Endothelial cell (in vitro differentiated cells): ENCODE data around the gene C10orf67. TPM values are rescaled to one million over a fixed set of nuclear protein-coding genes. Genes with fewer than 3 reads are reported as not detected.

Source experiments
- DNase-seq: peaks from one replicate; pipeline ENCODE4 v3.0.0; 2021; ENCODE audit warnings: low spot score
- H3K27ac Mint-ChIP-seq: one replicate; pipeline ENCODE4 v1.8.0; 2021; ENCODE audit warnings: mixed read lengths, inconsistent platforms; ENCODE audit not compliant: unreplicated experiment
- H3K27me3 Mint-ChIP-seq: one replicate; pipeline ENCODE4 v1.8.0; 2021; ENCODE audit warnings: mild to moderate bottlenecking, moderate library complexity, mixed read lengths, inconsistent platforms; ENCODE audit not compliant: unreplicated experiment
- H3K36me3 Mint-ChIP-seq: one replicate; pipeline ENCODE4 v1.8.0; 2021; ENCODE audit warnings: mild to moderate bottlenecking, low read depth, mixed read lengths, inconsistent platforms; ENCODE audit not compliant: unreplicated experiment
- H3K4me1 Mint-ChIP-seq: one replicate; pipeline ENCODE4 v1.8.0; 2021; ENCODE audit warnings: mild to moderate bottlenecking, mixed read lengths, inconsistent platforms; ENCODE audit not compliant: unreplicated experiment
- H3K4me3 Mint-ChIP-seq: one replicate; pipeline ENCODE4 v1.8.0; 2021; ENCODE audit warnings: mild to moderate bottlenecking, mixed read lengths, inconsistent platforms; ENCODE audit not compliant: unreplicated experiment
- H3K9me3 Mint-ChIP-seq: one replicate; pipeline ENCODE4 v1.8.0; 2021; ENCODE audit warnings: mixed read lengths, inconsistent platforms; ENCODE audit not compliant: unreplicated experiment
- total RNA-seq: library from RNA; stranded (reverse); fragmentation: NEBNext Ultra II Directional; extraction: Animal tissue kit (Norgen Biotek cat#: 25700); gene quantifications from one replicate; pipeline ENCODE4 v1.2.1, GENCODE V29; 2021; ENCODE audit not compliant: unreplicated experiment
- TF ChIP-seq, protein P1 (sequence below): fragments of 200-600 bp; sonication (generic); IDR thresholded peaks from one replicate; pipeline ENCODE4 v1.5.0; 2021; ENCODE audit warnings: antibody characterized with exemption; ENCODE audit not compliant: unreplicated experiment

The C10orf67 gene
- total RNA-seq, 1 donor from 2014 or later: not detected

DNA sequence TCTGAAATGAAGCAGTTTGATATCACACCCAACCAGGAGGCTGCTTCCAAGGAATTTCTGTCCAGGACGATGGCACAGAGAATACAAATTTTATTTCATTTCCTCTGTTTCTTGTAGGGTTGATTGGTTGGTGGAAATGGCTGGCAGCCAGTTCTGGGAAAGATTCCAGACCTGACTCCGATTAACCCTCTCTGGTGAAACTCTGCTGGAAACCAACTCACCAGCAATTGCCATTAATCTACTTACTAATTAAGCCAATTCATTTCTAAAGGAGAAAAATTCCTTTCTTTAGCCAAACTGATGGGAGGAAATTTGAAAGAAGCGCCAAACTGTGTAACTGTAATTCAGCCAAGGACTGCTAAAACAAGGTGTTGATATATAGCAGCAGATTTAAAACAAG is 141.8 kb downstream of the C10orf67 start:
- Mint-ChIP-seq H3K36me3 (no peaks in the 10 kb centered on the region), H3K4me3 (no peak overlapping the region), H3K27me3 (peaks cover 18% of the 10 kb centered on the region), H3K4me1 (peaks cover 9% of the 10 kb centered on the region), H3K27ac (no peak overlapping the region), H3K9me3 (no peaks in the 10 kb centered on the region)
- DNase-seq: no peak
- TF ChIP-seq, protein P1, sequence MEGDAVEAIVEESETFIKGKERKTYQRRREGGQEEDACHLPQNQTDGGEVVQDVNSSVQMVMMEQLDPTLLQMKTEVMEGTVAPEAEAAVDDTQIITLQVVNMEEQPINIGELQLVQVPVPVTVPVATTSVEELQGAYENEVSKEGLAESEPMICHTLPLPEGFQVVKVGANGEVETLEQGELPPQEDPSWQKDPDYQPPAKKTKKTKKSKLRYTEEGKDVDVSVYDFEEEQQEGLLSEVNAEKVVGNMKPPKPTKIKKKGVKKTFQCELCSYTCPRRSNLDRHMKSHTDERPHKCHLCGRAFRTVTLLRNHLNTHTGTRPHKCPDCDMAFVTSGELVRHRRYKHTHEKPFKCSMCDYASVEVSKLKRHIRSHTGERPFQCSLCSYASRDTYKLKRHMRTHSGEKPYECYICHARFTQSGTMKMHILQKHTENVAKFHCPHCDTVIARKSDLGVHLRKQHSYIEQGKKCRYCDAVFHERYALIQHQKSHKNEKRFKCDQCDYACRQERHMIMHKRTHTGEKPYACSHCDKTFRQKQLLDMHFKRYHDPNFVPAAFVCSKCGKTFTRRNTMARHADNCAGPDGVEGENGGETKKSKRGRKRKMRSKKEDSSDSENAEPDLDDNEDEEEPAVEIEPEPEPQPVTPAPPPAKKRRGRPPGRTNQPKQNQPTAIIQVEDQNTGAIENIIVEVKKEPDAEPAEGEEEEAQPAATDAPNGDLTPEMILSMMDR: no peak

GRCh38 chr10:23201837-23202236 is 142.8 kb downstream of the C10orf67 start:
- H3K9me3 Mint-ChIP-seq: no peaks in the 10 kb centered on the region

DNA sequence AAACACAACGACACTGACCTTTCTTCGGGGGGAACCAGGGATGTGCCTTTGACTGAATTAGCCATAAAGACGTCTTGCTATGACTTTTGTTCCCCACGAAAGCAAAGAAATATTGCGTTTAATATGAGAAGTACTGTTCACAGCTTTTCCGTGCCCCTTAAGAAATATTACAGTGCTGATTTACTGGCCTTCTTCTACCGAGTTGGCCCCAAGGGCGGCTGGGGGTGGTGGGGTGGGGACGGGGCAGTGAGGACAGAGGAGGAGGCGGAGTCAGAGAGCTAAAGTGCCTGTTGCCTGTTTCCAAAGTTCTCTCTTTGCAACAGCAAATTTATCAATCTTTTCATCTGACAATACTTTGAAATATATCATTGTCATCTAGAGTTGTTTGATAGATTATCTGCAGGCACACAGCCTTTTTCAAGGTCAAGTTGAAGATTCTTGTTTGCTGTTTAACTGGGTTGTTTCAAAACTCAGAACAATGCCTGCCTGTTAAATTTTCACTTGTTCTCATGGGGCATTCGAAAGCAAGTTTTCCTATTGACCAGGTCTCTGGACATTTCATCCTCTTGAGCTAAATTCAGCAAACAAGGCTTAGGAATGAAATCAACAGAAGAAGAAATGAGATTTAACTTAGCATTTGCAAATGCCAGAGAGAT is 143.5 kb downstream of the C10orf67 start:
- no peak overlapping the region for H3K27ac Mint-ChIP-seq
- H3K4me3 Mint-ChIP-seq: no peak overlapping the region
- H3K36me3 Mint-ChIP-seq: no peaks in the 10 kb centered on the region
- H3K27me3 Mint-ChIP-seq: peaks cover 28% of the 10 kb centered on the region
- no peaks in the 10 kb centered on the region for H3K9me3 Mint-ChIP-seq
- no peak for DNase-seq
- H3K4me1 Mint-ChIP-seq: peaks cover 9% of the 10 kb centered on the region
- TF ChIP-seq, protein P1: no peak

More at GRCh38 chr10:23201837-23202236, 142.8 kb downstream of the C10orf67 start:
- no peak overlapping the region for H3K27ac Mint-ChIP-seq
- DNase-seq: no peak
- H3K36me3 Mint-ChIP-seq: no peaks in the 10 kb centered on the region
- TF ChIP-seq, protein P1: no peak
- no peak overlapping the region for H3K4me3 Mint-ChIP-seq
- peaks cover 24% of the 10 kb centered on the region for H3K27me3 Mint-ChIP-seq
- H3K4me1 Mint-ChIP-seq: peaks cover 9% of the 10 kb centered on the region

- DNase-seq: no peak
- H3K4me1 Mint-ChIP-seq: peaks cover 9% of the 10 kb centered on the region
Measured at GRCh38 chr10:23200586-23200985, 144.0 kb downstream of the C10orf67 start.

More at GRCh38 chr10:23200586-23200985, 144.0 kb downstream of the C10orf67 start:
- H3K27me3 Mint-ChIP-seq: peaks cover 31% of the 10 kb centered on the region
- no peaks in the 10 kb centered on the region for H3K36me3 Mint-ChIP-seq
- H3K4me3 Mint-ChIP-seq: no peak overlapping the region
- H3K27ac Mint-ChIP-seq: no peak overlapping the region
- TF ChIP-seq, protein P1: no peak
- no peaks in the 10 kb centered on the region for H3K9me3 Mint-ChIP-seq
